ENCODE results near the gene DAB1.
"Not testable (repeated sequence)": the region's sequence is repeated elsewhere in the genome, so short reads cannot be mapped to it uniquely, and the experiment has no call there.

The DAB1 gene

GRCh38 chr1:57353654-57354053, 70.2 kb downstream of the DAB1 start:
- DNase-seq, result no peak

DNA sequence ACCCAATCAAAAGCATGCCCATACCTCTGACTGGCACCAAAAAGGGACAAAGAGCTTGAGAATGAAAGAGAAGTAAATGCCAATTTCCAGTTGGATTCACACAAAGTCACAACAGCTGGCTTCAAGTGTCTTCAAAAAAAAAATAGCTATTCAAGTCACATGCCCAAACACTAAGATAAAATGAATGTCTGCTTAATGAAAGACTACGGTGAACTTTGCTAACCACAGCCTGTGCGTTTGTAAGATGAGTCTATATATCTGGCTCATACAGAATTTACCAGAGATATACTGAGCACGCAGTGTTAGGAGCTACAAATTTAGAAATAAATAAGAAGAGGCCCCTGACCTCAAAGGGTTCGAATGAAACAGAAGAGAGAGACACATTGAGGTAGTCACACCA, 73.2 kb downstream of the DAB1 start:
- no peak for DNase-seq

DNA sequence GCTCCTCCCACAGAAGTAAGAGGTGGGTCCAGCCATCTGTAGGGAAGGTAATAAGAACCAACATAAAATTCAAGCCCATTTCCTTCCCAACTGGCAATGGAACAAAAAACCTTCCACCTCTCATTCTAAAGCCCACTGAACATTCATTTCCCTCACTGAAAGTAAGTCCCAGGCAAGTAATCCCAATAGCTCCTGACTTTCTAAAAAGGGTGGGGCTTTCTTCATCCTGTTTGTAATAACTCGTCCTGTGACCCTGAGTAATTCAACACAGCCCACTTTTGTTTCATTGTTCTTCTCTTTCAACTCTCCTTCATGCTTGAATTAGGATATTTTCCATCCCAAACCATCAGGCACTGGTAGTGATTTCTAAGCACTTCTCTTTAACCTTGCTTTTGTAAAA, 74.9 kb downstream of the DAB1 start:
- no peak for DNase-seq

- DNase-seq, result no peak
Observed at GRCh38 chr1:57345916-57346315, 77.9 kb downstream of the DAB1 start.

GRCh38 chr1:57344265-57344664, 79.6 kb downstream of the DAB1 start:
- DNase-seq, result no peak

DNA sequence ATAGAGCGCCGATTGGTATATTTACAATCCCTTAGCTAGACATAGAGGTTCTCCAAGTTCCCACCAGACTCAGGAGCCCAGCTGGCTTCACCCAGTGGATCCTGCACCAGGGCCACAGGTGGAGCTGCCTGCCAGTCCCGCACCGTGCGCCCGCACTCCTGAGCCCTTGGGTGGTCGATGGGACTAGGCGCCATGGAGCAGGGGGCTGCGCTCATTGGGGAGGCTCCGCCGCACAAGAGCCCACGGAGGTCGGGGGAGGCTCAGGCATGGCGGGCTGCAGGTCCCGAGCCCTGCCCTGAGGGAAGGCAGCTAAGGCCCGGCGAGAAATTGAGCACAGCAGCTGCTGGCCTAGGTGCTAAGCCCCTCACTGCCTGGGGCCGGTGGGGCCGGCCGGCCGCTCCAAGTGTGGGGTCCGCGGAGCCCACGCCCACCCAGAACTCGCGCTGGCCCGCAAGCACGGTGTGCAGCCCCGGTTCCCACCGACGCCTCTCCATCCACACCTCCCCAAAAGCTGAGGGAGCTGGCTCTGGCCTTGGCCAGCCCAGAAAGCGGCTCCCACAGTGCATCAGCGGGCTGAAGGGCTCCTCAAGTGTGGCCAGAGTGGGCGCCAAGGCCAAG, 80.5 kb downstream of the DAB1 start:
- not testable (repeated sequence) for DNase-seq

DNA sequence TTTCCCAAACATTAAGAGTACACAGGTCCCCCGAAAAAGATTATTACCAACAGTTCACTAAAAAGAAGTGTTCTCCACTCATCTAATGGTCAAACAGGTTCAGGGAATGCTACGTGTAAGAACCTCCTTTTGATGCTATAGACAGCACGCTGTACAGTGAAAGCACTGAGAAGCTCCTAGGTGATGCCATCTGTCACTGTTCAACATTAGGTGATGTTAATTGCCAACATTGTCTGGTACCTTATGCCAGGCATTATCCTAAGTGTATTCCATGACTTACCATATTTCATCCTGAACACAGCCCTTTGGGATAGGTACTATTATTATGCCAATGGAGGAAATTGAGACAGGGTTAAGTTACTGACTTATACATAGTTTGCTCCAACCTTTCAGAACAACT, 82.1 kb downstream of the DAB1 start:
- DNase-seq, result no peak

GRCh38 chr1:57340334-57341070, 83.4 kb downstream of the DAB1 start:
- DNase-seq, result no peak

GRCh38 chr1:57337623-57338022, 86.2 kb downstream of the DAB1 start:
- DNase-seq, result no peak

GRCh38 chr1:57336793-57337192, 87.1 kb downstream of the DAB1 start:
- DNase-seq, result no peak

DNA sequence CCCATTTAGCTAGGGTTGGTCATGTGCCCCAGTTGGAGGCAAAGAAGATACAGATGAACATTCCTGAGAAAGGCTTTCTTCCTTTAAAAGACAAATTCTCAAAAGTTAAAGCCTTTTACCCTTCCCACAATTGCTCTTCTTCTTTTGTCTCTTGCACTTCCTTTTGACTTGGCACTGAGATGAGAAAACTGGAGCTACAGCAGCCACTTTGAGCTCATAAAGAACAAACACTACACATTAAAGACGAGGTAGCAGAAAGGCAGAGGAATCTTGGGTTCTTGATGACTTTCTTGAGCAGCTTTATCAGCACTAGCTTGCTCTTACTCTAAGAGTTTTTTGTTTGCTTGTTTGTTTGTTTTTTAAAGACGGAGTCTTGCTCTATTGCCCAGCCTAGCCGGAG, 92.2 kb downstream of the DAB1 start:
- DNase-seq, result no peak

DNA sequence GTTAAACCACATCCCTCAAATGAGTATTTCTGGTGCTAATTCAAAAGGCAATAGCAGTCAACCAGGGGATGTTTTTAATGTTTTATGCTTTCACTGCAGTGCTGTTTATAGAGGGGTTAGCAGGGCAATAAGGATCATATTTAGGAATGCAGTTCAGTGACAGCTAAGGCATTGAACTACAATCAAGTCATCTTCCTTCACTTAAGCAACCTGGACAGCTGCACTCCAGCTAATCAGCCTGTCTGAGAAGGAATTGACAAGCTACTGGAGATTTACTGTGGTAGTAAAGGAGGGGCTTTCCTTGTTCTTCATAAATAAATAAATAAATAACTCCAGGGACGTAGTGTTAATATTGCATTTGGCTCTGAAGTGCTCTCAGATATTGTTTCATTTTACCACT, 93.9 kb downstream of the DAB1 start:
- DNase-seq, result no peak

DNA sequence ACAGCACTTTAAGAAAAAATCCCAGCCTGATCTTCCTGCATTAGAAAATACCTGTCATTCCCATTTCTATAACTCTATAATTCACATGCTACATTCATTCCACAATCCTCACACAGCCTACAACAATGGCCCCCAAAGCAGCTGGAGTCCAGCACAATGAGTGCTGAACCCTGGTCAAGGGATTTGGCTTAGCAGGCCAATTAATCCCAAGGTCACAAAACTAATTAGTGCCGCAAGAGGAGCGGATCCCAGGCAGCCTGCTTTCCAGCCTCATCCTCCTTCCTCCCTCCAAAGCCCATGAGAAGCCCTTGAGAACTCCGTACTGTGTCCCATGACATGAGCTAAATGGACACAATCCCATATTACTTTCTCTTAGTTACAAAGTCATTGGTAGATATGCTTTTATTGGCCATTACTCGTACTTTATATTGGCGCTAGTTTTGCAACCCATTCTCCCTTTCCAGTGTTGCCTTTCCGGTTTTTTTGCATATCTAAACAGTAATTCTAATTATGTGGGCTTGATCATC, 94.8 kb downstream of the DAB1 start:
- DNase-seq, result no peak

- DNase-seq, result no peak
Observed at GRCh38 chr1:57327946-57328345, 95.9 kb downstream of the DAB1 start.

DNA sequence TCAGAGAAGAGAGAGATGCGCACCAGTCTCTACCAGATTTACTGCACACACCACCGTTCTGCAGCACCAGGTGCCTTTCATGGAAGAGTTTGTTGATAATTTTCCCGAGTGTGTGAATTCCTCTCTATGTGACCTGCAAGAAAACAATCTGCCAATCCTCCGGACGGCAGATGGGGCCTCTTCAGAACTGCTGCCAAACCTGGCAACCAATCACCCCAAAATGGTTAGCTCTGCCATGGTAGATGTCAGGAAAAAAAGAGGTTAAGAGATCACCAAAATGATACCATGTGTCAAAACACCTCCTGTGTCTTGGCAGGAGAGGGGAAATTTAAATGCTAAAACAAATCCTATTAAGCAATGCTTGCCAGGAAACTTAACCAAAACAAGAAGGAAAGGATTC, 96.5 kb downstream of the DAB1 start:
- DNase-seq, result no peak

GRCh38 chr1:57325536-57325935, 98.3 kb downstream of the DAB1 start:
- DNase-seq, result no peak

DNA sequence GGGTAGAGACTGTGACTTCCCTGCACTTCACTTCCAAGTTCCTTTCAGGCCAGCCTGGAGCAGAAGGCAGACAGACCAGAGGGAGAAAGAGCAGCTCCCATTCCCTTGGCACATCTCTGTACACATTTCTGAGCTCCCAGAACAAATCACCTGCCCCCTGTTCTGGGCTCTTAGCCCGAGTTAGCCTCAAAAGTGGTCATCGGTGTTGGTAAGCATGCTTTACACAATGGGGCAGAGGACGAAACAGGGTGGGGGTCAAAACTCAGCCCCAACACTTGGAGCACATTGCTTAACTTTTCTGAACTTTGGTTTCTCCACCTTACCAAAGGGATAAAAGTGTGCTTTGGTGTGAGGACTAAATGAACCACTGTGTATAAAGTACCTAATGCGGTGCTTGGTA, 98.7 kb downstream of the DAB1 start:
- DNase-seq, result no peak

GRCh38 chr1:57324388-57324787, 99.5 kb downstream of the DAB1 start:
- DNase-seq, result no peak

DNA sequence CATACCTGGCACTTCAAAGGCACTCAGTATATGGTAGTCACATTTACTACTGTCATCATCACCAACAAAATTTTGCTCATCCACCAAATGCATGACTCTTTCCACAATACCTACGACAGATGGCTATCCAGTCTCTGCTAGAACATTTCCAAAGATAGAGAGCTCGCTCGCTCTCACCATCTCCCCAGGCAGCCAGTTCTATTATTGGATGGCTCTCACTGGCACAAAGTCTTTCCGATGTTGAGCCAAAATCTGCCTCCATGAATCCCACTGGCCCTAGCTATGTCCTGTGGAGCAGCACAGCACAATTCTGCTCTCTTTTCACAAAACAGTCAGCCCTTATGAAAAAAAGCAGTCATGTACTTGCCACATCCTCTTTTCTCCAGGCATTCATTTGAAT, 102.1 kb downstream of the DAB1 start:
- DNase-seq, result no peak

DNA sequence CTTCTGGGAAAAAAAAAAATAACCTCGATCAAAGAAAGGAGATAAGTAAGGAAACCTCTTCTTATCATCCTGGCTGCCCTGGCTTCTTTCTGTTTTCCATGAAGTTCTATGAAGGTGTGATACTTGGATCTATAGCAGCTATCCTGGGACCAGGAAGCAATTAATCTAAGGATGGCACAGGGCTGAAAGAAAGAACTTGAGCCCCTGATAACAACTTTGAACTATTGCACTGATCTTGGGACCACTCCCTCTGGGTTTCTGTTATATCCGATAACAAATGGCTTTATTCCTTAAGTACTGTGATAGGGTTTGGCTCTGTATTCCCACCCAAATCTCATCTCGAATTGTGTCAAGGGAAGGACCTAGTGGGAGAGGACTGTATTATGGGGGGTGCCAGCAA, 104.1 kb downstream of the DAB1 start:
- DNase-seq, result no peak

- DNase-seq, result no peak
Observed at GRCh38 chr1:57319165-57319564, 104.7 kb downstream of the DAB1 start.

GRCh38 chr1:57316861-57317260, 107.0 kb downstream of the DAB1 start:
- DNase-seq, result no peak

GRCh38 chr1:57316291-57316690, 107.6 kb downstream of the DAB1 start:
- no peak for DNase-seq

- DNase-seq, result no peak
Observed at GRCh38 chr1:57312869-57313268, 111.0 kb downstream of the DAB1 start.

DNA sequence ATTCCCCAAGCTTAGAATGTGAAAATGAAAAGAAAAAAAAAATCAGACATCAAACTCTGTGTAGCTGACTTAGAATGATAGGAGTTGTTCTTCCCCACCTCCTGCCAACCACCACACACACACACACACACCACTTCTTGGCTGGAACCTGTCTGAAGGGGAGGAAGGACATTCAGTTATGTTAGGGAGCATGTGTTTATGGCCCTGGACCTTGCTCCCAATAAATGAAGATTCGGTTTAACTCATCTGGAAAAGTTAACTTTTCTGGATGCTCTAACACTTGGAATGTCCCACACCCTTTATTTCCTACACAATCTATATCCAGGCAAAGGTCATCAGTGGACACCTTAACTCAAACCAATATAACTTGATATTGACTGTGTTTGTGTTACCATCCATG, 112.4 kb downstream of the DAB1 start:
- no peak for DNase-seq
